ENCODE results near the gene WDR13.
"Not testable (repeated sequence)": the region's sequence is repeated elsewhere in the genome, so short reads cannot be mapped to it uniquely, and the experiment has no call there.

WDR13 gene

GRCh38 chrX:48597353-48598264 is at the start of gene WDR13:
Gene WDR13, plus strand, starts transcription at chrX:48597492. Its CDS starts 505 bp downstream, at chrX:48597997.
- DNase-seq: peak; percentile 83

- no peak for DNase-seq
Observed at GRCh38 chrX:48548871-48549270, 48.4 kb upstream of the WDR13 start.

- DNase-seq: not testable (repeated sequence)
Observed at GRCh38 chrX:48555731-48556325, 41.5 kb upstream of the WDR13 start.

GRCh38 chrX:48558271-48558670 is 39.0 kb upstream of the WDR13 start:
- DNase-seq: no peak

GRCh38 chrX:48559636-48560035 is 37.7 kb upstream of the WDR13 start:
- no peak for DNase-seq

- DNase-seq: no peak
Observed at GRCh38 chrX:48560056-48560455, 37.2 kb upstream of the WDR13 start.

GRCh38 chrX:48560681-48561080 is 36.6 kb upstream of the WDR13 start:
- no peak for DNase-seq

GRCh38 chrX:48569958-48570357 is 27.3 kb upstream of the WDR13 start:
- no peak for DNase-seq

- DNase-seq: peak; percentile 13
Observed at GRCh38 chrX:48573690-48574269, 23.5 kb upstream of the WDR13 start.

GRCh38 chrX:48574270-48575266 is 22.7 kb upstream of the WDR13 start, which contains the start of gene RBM3:
Gene RBM3, plus strand, starts transcription at chrX:48574484. Its CDS starts 697 bp downstream, at chrX:48575181.
- peak; percentile 89 for DNase-seq

GRCh38 chrX:48575642-48576041 is 21.6 kb upstream of the WDR13 start:
- no peak for DNase-seq

GRCh38 chrX:48576108-48576507 is 21.2 kb upstream of the WDR13 start:
- no peak for DNase-seq

- no peak for DNase-seq
Observed at GRCh38 chrX:48578661-48579128, 18.6 kb upstream of the WDR13 start.

- DNase-seq: no peak
Observed at GRCh38 chrX:48579259-48579658, 18.0 kb upstream of the WDR13 start.

GRCh38 chrX:48580662-48581061 is 16.6 kb upstream of the WDR13 start:
- no peak for DNase-seq

GRCh38 chrX:48584698-48585097 is 12.6 kb upstream of the WDR13 start:
- no peak for DNase-seq

- no peak for DNase-seq
Observed at GRCh38 chrX:48589482-48590162, 7.7 kb upstream of the WDR13 start.

GRCh38 chrX:48590203-48591103 is 6.8 kb upstream of the WDR13 start:
- no peak for DNase-seq

GRCh38 chrX:48591255-48591791 is 6.0 kb upstream of the WDR13 start:
- DNase-seq: no peak

GRCh38 chrX:48592971-48593370 is 4.3 kb upstream of the WDR13 start:
- no peak for DNase-seq
